ENCODE results near the gene LTB. TPM values are rescaled to one million over a fixed set of nuclear protein-coding genes. Genes with fewer than 3 reads are reported as not detected.

LTB gene
- total RNA-seq (337 TPM), polyA plus RNA-seq (128 TPM)
- long read RNA-seq, donor 1, transcript LTB-210 (4 exons, 897 nt): major isoform, 36 of 106 reads
- long read RNA-seq, donor 1, transcript LTB-211 (3 exons, 853 nt): minor isoform, 26 of 106 reads
- long read RNA-seq, donor 1, partial matches to known transcripts: 43 of 106 reads
- long read RNA-seq, donor 1, other reads (novel, unspliced or antisense): 0 of 106 reads
- long read RNA-seq, donor 2: 0 reads
- long read RNA-seq, donor 3, transcript LTB-212 (2 exons, 1,388 nt): minor isoform, 28 of 746 reads
- long read RNA-seq, donor 3, transcript LTB-210 (4 exons, 897 nt): major isoform, 406 of 746 reads
- long read RNA-seq, donor 3, transcript LTB-211 (3 exons, 853 nt): minor isoform, 262 of 746 reads
- long read RNA-seq, donor 3, partial matches to known transcripts: 7 of 746 reads
- long read RNA-seq, donor 3, other reads (novel, unspliced or antisense): 43 of 746 reads
- long read RNA-seq, donor 4, transcript LTB-210 (4 exons, 897 nt): major isoform, 142 of 230 reads
- long read RNA-seq, donor 4, transcript LTB-211 (3 exons, 853 nt): minor isoform, 74 of 230 reads
- long read RNA-seq, donor 4, transcript LTB-212 (2 exons, 1,388 nt): minor isoform, 14 of 230 reads
- long read RNA-seq, donor 4, partial matches to known transcripts: 0 of 230 reads
- long read RNA-seq, donor 4, other reads (novel, unspliced or antisense): 0 of 230 reads
- long read RNA-seq, donor 5, transcript LTB-210 (4 exons, 897 nt): major isoform, 292 of 542 reads
- long read RNA-seq, donor 5, transcript LTB-212 (2 exons, 1,388 nt): minor isoform, 16 of 542 reads
- long read RNA-seq, donor 5, transcript LTB-211 (3 exons, 853 nt): minor isoform, 209 of 542 reads
- long read RNA-seq, donor 5, partial matches to known transcripts: 9 of 542 reads
- long read RNA-seq, donor 5, other reads (novel, unspliced or antisense): 14 of 542 reads
- long read RNA-seq, donor 6, transcript LTB-210 (4 exons, 897 nt): major isoform, 219 of 376 reads
- long read RNA-seq, donor 6, transcript LTB-211 (3 exons, 853 nt): minor isoform, 139 of 376 reads
- long read RNA-seq, donor 6, transcript LTB-212 (2 exons, 1,388 nt): minor isoform, 11 of 376 reads
- long read RNA-seq, donor 6, partial matches to known transcripts: 0 of 376 reads
- long read RNA-seq, donor 6, other reads (novel, unspliced or antisense): 7 of 376 reads
- long read RNA-seq, donor 7, transcript LTB-210 (4 exons, 897 nt): major isoform, 183 of 582 reads
- long read RNA-seq, donor 7, transcript LTB-212 (2 exons, 1,388 nt): minor isoform, 11 of 582 reads
- long read RNA-seq, donor 7, transcript LTB-211 (3 exons, 853 nt): minor isoform, 180 of 582 reads
- long read RNA-seq, donor 7, partial matches to known transcripts: 88 of 582 reads
- long read RNA-seq, donor 7, other reads (novel, unspliced or antisense): 120 of 582 reads
- long read RNA-seq, donor 8, transcript LTB-210 (4 exons, 897 nt): major isoform, 99 of 167 reads
- long read RNA-seq, donor 8, transcript LTB-211 (3 exons, 853 nt): minor isoform, 59 of 167 reads
- long read RNA-seq, donor 8, partial matches to known transcripts: 0 of 167 reads
- long read RNA-seq, donor 8, other reads (novel, unspliced or antisense): 6 of 167 reads
- long read RNA-seq, donor 9, transcript LTB-211 (3 exons, 853 nt): minor isoform, 137 of 344 reads
- long read RNA-seq, donor 9, transcript LTB-210 (4 exons, 897 nt): major isoform, 196 of 344 reads
- long read RNA-seq, donor 9, transcript LTB-212 (2 exons, 1,388 nt): minor isoform, 5 of 344 reads
- long read RNA-seq, donor 9, partial matches to known transcripts: 0 of 344 reads
- long read RNA-seq, donor 9, other reads (novel, unspliced or antisense): 6 of 344 reads
- long read RNA-seq, donor 10, transcript LTB-210 (4 exons, 897 nt): major isoform, 221 of 451 reads
- long read RNA-seq, donor 10, transcript LTB-211 (3 exons, 853 nt): minor isoform, 133 of 451 reads
- long read RNA-seq, donor 10, transcript LTB-212 (2 exons, 1,388 nt): minor isoform, 11 of 451 reads
- long read RNA-seq, donor 10, partial matches to known transcripts: 53 of 451 reads
- long read RNA-seq, donor 10, other reads (novel, unspliced or antisense): 33 of 451 reads

- 9% methylated on average over 3 of the region's 3 CpGs for WGBS
These were observed at the start of gene LTB for GRCh38 chr6:31582230-31582643. LTB (minus strand) TSS chr6:31582424; CDS start chr6:31582417, 7 bp downstream.

GRCh38 chr6:31631681-31632278 lies 49.6 kb upstream of the LTB start:
- no peaks in the 10 kb centered on the region for H3K4me1 ChIP-seq (ENCODE audit: control insufficient read depth in 2 of 2, insufficient read depth in 2 of 2, low read length in 2 of 2)
- no peak overlapping the region for H3K4me3 ChIP-seq (ENCODE audit: low read length in 2 of 2)
- no peak for DNase-seq (ENCODE audit: low read depth in 6 of 9, low spot score in 9 of 9)
- no peaks in the 10 kb centered on the region for H3K9me3 ChIP-seq (ENCODE audit: control insufficient read depth in 2 of 2, insufficient read depth in 1 of 2, low read length in 1 of 2)
- no peaks in the 10 kb centered on the region for H3K27me3 ChIP-seq (ENCODE audit: control insufficient read depth in 2 of 2, insufficient read depth in 1 of 2, low read length in 1 of 2)
- H3K27ac ChIP-seq (ENCODE audit: low read depth in 1 of 2, low read length in 1 of 2): no peak overlapping the region
- 97% methylated on average over 32 of the region's 32 CpGs for WGBS
- H3K36me3 ChIP-seq (ENCODE audit: control insufficient read depth in 2 of 2, insufficient read depth in 2 of 2, low read length in 1 of 2): peaks cover 100% of the 10 kb centered on the region in 2 donors

More at GRCh38 chr6:31582230-31582643, at the start of gene LTB:
- peaks cover 46 to 90% of the 10 kb centered on the region in 2 donors for H3K4me1 ChIP-seq (ENCODE audit: control insufficient read depth in 2 of 2, insufficient read depth in 2 of 2, low read length in 2 of 2)
- H3K27ac ChIP-seq (ENCODE audit: low read depth in 1 of 2, low read length in 1 of 2): peak within 1 kb of the TSS; percentile 98
- DNase-seq (ENCODE audit: low read depth in 6 of 9, low spot score in 9 of 9): peak in 6 of 9 donors; percentile 78 to 95 (median 89)
- H3K9me3 ChIP-seq (ENCODE audit: control insufficient read depth in 2 of 2, insufficient read depth in 1 of 2, low read length in 1 of 2): peaks cover 0 to 13% of the 10 kb centered on the region in 2 donors
- peaks cover 0 to 20% of the 10 kb centered on the region in 2 donors for H3K36me3 ChIP-seq (ENCODE audit: control insufficient read depth in 2 of 2, insufficient read depth in 2 of 2, low read length in 1 of 2)
- H3K27me3 ChIP-seq (ENCODE audit: control insufficient read depth in 2 of 2, insufficient read depth in 1 of 2, low read length in 1 of 2): no peaks in the 10 kb centered on the region
- H3K4me3 ChIP-seq (ENCODE audit: low read length in 2 of 2): peak within 1 kb of the TSS; percentile 68 to 84

GRCh38 chr6:31631209-31631608 lies 49.0 kb upstream of the LTB start:
- H3K9me3 ChIP-seq (ENCODE audit: control insufficient read depth in 2 of 2, insufficient read depth in 1 of 2, low read length in 1 of 2): no peaks in the 10 kb centered on the region
- H3K27me3 ChIP-seq (ENCODE audit: control insufficient read depth in 2 of 2, insufficient read depth in 1 of 2, low read length in 1 of 2): no peaks in the 10 kb centered on the region
- no peaks in the 10 kb centered on the region for H3K4me1 ChIP-seq (ENCODE audit: control insufficient read depth in 2 of 2, insufficient read depth in 2 of 2, low read length in 2 of 2)
- no peak overlapping the region for H3K27ac ChIP-seq (ENCODE audit: low read depth in 1 of 2, low read length in 1 of 2)
- peaks cover 100% of the 10 kb centered on the region in 2 donors for H3K36me3 ChIP-seq (ENCODE audit: control insufficient read depth in 2 of 2, insufficient read depth in 2 of 2, low read length in 1 of 2)
- WGBS: 96% methylated on average over 16 of the region's 16 CpGs
- no peak overlapping the region for H3K4me3 ChIP-seq (ENCODE audit: low read length in 2 of 2)
- no peak for DNase-seq (ENCODE audit: low read depth in 6 of 9, low spot score in 9 of 9)

- Histone ChIP-seq H3K36me3 (ENCODE audit: control insufficient read depth in 2 of 2, insufficient read depth in 2 of 2, low read length in 1 of 2) (peaks cover 100% of the 10 kb centered on the region in 2 donors), H3K27ac (ENCODE audit: low read depth in 1 of 2, low read length in 1 of 2) (no peak overlapping the region), H3K9me3 (ENCODE audit: control insufficient read depth in 2 of 2, insufficient read depth in 1 of 2, low read length in 1 of 2) (no peaks in the 10 kb centered on the region), H3K4me3 (ENCODE audit: low read length in 2 of 2) (no peak overlapping the region), H3K4me1 (ENCODE audit: control insufficient read depth in 2 of 2, insufficient read depth in 2 of 2, low read length in 2 of 2) (no peaks in the 10 kb centered on the region), H3K27me3 (ENCODE audit: control insufficient read depth in 2 of 2, insufficient read depth in 1 of 2, low read length in 1 of 2) (no peaks in the 10 kb centered on the region)
- DNase-seq (ENCODE audit: low read depth in 6 of 9, low spot score in 9 of 9): no peak
- 98% methylated on average over 25 of the region's 25 CpGs for WGBS
These were observed 48.1 kb upstream of the LTB start for GRCh38 chr6:31630177-31630934.

GRCh38 chr6:31629014-31629413 lies 46.8 kb upstream of the LTB start:
- Histone ChIP-seq H3K4me1 (ENCODE audit: control insufficient read depth in 2 of 2, insufficient read depth in 2 of 2, low read length in 2 of 2) (peaks cover 0 to 3% of the 10 kb centered on the region in 2 donors), H3K27me3 (ENCODE audit: control insufficient read depth in 2 of 2, insufficient read depth in 1 of 2, low read length in 1 of 2) (no peaks in the 10 kb centered on the region), H3K9me3 (ENCODE audit: control insufficient read depth in 2 of 2, insufficient read depth in 1 of 2, low read length in 1 of 2) (peaks cover 0 to 3% of the 10 kb centered on the region in 2 donors), H3K27ac (ENCODE audit: low read depth in 1 of 2, low read length in 1 of 2) (no peak overlapping the region), H3K36me3 (ENCODE audit: control insufficient read depth in 2 of 2, insufficient read depth in 2 of 2, low read length in 1 of 2) (peaks cover 99 to 100% of the 10 kb centered on the region in 2 donors), H3K4me3 (ENCODE audit: low read length in 2 of 2) (no peak overlapping the region)
- DNase-seq (ENCODE audit: low read depth in 6 of 9, low spot score in 9 of 9): no peak
- WGBS: 98% methylated on average over 7 of the region's 7 CpGs

- peaks cover 96 to 99% of the 10 kb centered on the region in 2 donors for H3K36me3 ChIP-seq (ENCODE audit: control insufficient read depth in 2 of 2, insufficient read depth in 2 of 2, low read length in 1 of 2)
- H3K4me3 ChIP-seq (ENCODE audit: low read length in 2 of 2): no peak overlapping the region
- H3K27me3 ChIP-seq (ENCODE audit: control insufficient read depth in 2 of 2, insufficient read depth in 1 of 2, low read length in 1 of 2): no peaks in the 10 kb centered on the region
- H3K4me1 ChIP-seq (ENCODE audit: control insufficient read depth in 2 of 2, insufficient read depth in 2 of 2, low read length in 2 of 2): peaks cover 0 to 5% of the 10 kb centered on the region in 2 donors
- H3K27ac ChIP-seq (ENCODE audit: low read depth in 1 of 2, low read length in 1 of 2): no peak overlapping the region
- H3K9me3 ChIP-seq (ENCODE audit: control insufficient read depth in 2 of 2, insufficient read depth in 1 of 2, low read length in 1 of 2): peaks cover 0 to 3% of the 10 kb centered on the region in 2 donors
- no peak for DNase-seq (ENCODE audit: low read depth in 6 of 9, low spot score in 9 of 9)
- WGBS: 98% methylated on average over 19 of the region's 19 CpGs
These were observed 45.6 kb upstream of the LTB start for GRCh38 chr6:31627690-31628287.

GRCh38 chr6:31626952-31627351 lies 44.7 kb upstream of the LTB start:
- Histone ChIP-seq H3K27ac (ENCODE audit: low read depth in 1 of 2, low read length in 1 of 2) (no peak overlapping the region), H3K4me3 (ENCODE audit: low read length in 2 of 2) (no peak overlapping the region), H3K27me3 (ENCODE audit: control insufficient read depth in 2 of 2, insufficient read depth in 1 of 2, low read length in 1 of 2) (no peaks in the 10 kb centered on the region), H3K4me1 (ENCODE audit: control insufficient read depth in 2 of 2, insufficient read depth in 2 of 2, low read length in 2 of 2) (peaks cover 2 to 14% of the 10 kb centered on the region in 2 donors), H3K36me3 (ENCODE audit: control insufficient read depth in 2 of 2, insufficient read depth in 2 of 2, low read length in 1 of 2) (peaks cover 90 to 99% of the 10 kb centered on the region in 2 donors), H3K9me3 (ENCODE audit: control insufficient read depth in 2 of 2, insufficient read depth in 1 of 2, low read length in 1 of 2) (peaks cover 0 to 3% of the 10 kb centered on the region in 2 donors)
- 98% methylated on average over 10 of the region's 10 CpGs for whole genome bisulfite sequencing
- DNase-seq (ENCODE audit: low read depth in 6 of 9, low spot score in 9 of 9): no peak
